Measurements from ENCODE around the gene ADGRG3.

The ADGRG3 gene

GRCh38 chr16:57672824-57673223, 4.7 kb downstream of the ADGRG3 start:
- Histone ChIP-seq H3K9ac (ENCODE audit: low read depth, low read length) (no peak overlapping the region), H4K20me1 (ENCODE audit: insufficient read depth, low read length) (no peaks in the 10 kb centered on the region), H3K9me3 (ENCODE audit: insufficient read depth, low read length, severe bottlenecking) (no peaks in the 10 kb centered on the region), H3K4me3 (ENCODE audit: low read depth in 1 of 2, low read length in 2 of 2) (no peak overlapping the region), H3K4me2 (ENCODE audit: insufficient read depth, low read length) (no peak overlapping the region), H3K4me1 (ENCODE audit: insufficient read depth, low read length) (no peaks in the 10 kb centered on the region), H3K27ac (ENCODE audit: low read length) (no peak overlapping the region), H3K79me2 (ENCODE audit: insufficient read depth, low read length) (no peaks in the 10 kb centered on the region), H3K36me3 (ENCODE audit: insufficient read depth, low read length) (no peaks in the 10 kb centered on the region), H3K27me3 (ENCODE audit: insufficient read depth, low read length, poor library complexity) (peaks cover 14% of the 10 kb centered on the region), H2AFZ (ENCODE audit: low read depth, low read length) (no peak overlapping the region)
- TF ChIP-seq EZH2 (IDR thresholded peaks at IDR 0.05; ENCODE audit: borderline replicate concordance, low read depth, low read length, severe bottlenecking): no peak
- TF ChIP-seq, protein P1, sequence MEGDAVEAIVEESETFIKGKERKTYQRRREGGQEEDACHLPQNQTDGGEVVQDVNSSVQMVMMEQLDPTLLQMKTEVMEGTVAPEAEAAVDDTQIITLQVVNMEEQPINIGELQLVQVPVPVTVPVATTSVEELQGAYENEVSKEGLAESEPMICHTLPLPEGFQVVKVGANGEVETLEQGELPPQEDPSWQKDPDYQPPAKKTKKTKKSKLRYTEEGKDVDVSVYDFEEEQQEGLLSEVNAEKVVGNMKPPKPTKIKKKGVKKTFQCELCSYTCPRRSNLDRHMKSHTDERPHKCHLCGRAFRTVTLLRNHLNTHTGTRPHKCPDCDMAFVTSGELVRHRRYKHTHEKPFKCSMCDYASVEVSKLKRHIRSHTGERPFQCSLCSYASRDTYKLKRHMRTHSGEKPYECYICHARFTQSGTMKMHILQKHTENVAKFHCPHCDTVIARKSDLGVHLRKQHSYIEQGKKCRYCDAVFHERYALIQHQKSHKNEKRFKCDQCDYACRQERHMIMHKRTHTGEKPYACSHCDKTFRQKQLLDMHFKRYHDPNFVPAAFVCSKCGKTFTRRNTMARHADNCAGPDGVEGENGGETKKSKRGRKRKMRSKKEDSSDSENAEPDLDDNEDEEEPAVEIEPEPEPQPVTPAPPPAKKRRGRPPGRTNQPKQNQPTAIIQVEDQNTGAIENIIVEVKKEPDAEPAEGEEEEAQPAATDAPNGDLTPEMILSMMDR (IDR thresholded peaks at IDR 0.05; ENCODE audit: borderline replicate concordance, extremely low read depth, low read length, poor library complexity, severe bottlenecking): no peak
- DNase-seq: no peak
- no peak for ATAC-seq (ENCODE audit: insufficient read depth, low read depth)

- H3K4me1 ChIP-seq (ENCODE audit: insufficient read depth, low read length): no peaks in the 10 kb centered on the region
- H3K79me2 ChIP-seq (ENCODE audit: insufficient read depth, low read length): no peaks in the 10 kb centered on the region
- DNase-seq (no peak), ATAC-seq (ENCODE audit: insufficient read depth, low read depth) (no peak)
- no peak for TF ChIP-seq EZH2 (IDR thresholded peaks at IDR 0.05; ENCODE audit: borderline replicate concordance, low read depth, low read length, severe bottlenecking)
- TF ChIP-seq, protein P1 (IDR thresholded peaks at IDR 0.05; ENCODE audit: borderline replicate concordance, extremely low read depth, low read length, poor library complexity, severe bottlenecking): no peak
- H2AFZ ChIP-seq (ENCODE audit: low read depth, low read length): no peak overlapping the region
- H3K9me3 ChIP-seq (ENCODE audit: insufficient read depth, low read length, severe bottlenecking): no peaks in the 10 kb centered on the region
- no peaks in the 10 kb centered on the region for H3K36me3 ChIP-seq (ENCODE audit: insufficient read depth, low read length)
- no peak overlapping the region for H3K9ac ChIP-seq (ENCODE audit: low read depth, low read length)
- no peak overlapping the region for H3K4me3 ChIP-seq (ENCODE audit: low read depth in 1 of 2, low read length in 2 of 2)
- H3K27me3 ChIP-seq (ENCODE audit: insufficient read depth, low read length, poor library complexity): peaks cover 12% of the 10 kb centered on the region
- no peak overlapping the region for H3K27ac ChIP-seq (ENCODE audit: low read length)
- no peak overlapping the region for H3K4me2 ChIP-seq (ENCODE audit: insufficient read depth, low read length)
- H4K20me1 ChIP-seq (ENCODE audit: insufficient read depth, low read length): no peaks in the 10 kb centered on the region
Observed at GRCh38 chr16:57675741-57676551, 7.8 kb downstream of the ADGRG3 start.

GRCh38 chr16:57676553-57677085, 8.5 kb downstream of the ADGRG3 start:
- no peak overlapping the region for H3K4me2 ChIP-seq (ENCODE audit: insufficient read depth, low read length)
- H3K27ac ChIP-seq (ENCODE audit: low read length): no peak overlapping the region
- H4K20me1 ChIP-seq (ENCODE audit: insufficient read depth, low read length): no peaks in the 10 kb centered on the region
- H3K4me1 ChIP-seq (ENCODE audit: insufficient read depth, low read length): no peaks in the 10 kb centered on the region
- no peak overlapping the region for H3K4me3 ChIP-seq (ENCODE audit: low read depth in 1 of 2, low read length in 2 of 2)
- no peaks in the 10 kb centered on the region for H3K79me2 ChIP-seq (ENCODE audit: insufficient read depth, low read length)
- H3K9me3 ChIP-seq (ENCODE audit: insufficient read depth, low read length, severe bottlenecking): no peaks in the 10 kb centered on the region
- ATAC-seq (ENCODE audit: insufficient read depth, low read depth) (no peak), DNase-seq (no peak)
- H3K27me3 ChIP-seq (ENCODE audit: insufficient read depth, low read length, poor library complexity): peaks cover 12% of the 10 kb centered on the region
- no peak overlapping the region for H2AFZ ChIP-seq (ENCODE audit: low read depth, low read length)
- TF ChIP-seq EZH2 (IDR thresholded peaks at IDR 0.05; ENCODE audit: borderline replicate concordance, low read depth, low read length, severe bottlenecking): no peak
- TF ChIP-seq, protein P1 (IDR thresholded peaks at IDR 0.05; ENCODE audit: borderline replicate concordance, extremely low read depth, low read length, poor library complexity, severe bottlenecking): no peak
- H3K9ac ChIP-seq (ENCODE audit: low read depth, low read length): no peak overlapping the region
- H3K36me3 ChIP-seq (ENCODE audit: insufficient read depth, low read length): no peaks in the 10 kb centered on the region
